ENCODE measurements around the gene HSD3B1. TPM values are rescaled to one million over a fixed set of nuclear protein-coding genes. Genes with fewer than 3 reads are reported as not detected.

HSD3B1 gene
- not detected in 2 replicates for total RNA-seq

DNA sequence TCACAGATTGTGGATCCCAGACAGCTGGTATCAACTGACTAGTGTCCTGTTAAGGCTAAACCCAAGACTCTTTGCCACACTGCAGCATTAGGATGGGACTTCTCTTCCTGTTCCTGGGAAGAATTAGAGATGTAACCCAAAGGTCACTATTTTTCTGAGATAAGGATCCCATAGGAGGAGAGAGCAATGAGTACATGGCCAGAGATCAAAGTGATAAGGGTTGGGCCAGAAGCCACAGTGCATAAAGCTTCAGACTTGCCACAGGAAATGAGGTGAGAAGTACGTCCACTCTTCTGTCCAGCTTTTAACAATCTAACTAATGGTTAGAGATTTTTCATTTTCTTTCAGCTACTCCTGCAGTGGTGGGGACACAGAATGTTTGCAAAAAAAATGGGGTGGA is at the start of gene HSD3B1:
Gene HSD3B1 (plus strand): TSS at position 270 of the 400 bp plus-strand sequence. CDS start 267 bp downstream, outside the sequence.

Other genes with a start within 250 kb of the HSD3B1 start
- not detected in 2 replicates for gene HAO2, start 138.4 kb upstream of the HSD3B1 start, total RNA-seq
- not detected in 2 replicates for gene HSD3B2, start 92.1 kb upstream of the HSD3B1 start, total RNA-seq
- 25.4 and 32.1 TPM in 2 replicates for gene ZNF697, start 141.1 kb downstream of the HSD3B1 start, total RNA-seq
- 89.0 and 173 TPM in 2 replicates for gene PHGDH, start 204.7 kb downstream of the HSD3B1 start, total RNA-seq

Measured in placental pericyte (primary cell).